Measurements from ENCODE around the gene SH3BP2.

DNA sequence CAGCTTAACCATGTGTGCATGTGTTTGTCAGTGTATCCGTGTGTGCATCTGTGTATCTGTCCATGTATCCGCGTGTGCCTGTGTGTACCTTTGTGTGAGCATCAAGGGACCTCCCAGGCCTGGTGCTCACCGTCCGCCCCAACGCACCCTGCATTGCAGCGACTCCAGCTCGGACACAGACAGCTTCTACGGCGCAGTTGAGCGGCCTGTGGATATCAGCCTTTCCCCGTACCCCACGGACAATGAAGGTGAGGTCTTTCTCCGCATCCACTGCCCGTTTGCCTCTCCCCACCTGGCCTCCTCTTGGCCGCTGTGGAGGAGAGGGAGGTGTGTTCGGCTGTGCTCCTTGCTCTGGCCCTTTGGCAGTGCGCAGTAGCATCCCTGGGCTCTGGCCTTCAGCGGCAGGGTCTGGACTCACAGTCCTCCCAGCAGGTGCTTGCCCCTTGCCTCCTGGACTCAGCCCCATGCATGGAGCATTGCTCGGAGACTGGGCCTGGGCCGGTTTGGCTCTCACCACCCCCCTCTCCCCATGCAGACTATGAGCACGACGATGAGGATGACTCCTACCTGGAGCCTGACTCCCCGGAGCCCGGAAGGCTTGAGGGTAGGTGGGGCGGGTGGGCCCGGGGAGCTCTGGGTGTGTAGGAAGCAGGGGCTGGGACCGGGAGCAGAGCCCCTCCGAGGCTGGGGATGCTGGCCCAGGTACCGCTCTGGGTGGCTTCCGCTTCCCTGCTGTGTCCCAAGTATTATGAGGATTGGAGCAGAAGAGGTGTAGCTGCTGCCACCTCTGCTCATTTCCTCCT is 34.4 kb downstream of the SH3BP2 start:
- TF ChIP-seq, protein P1, sequence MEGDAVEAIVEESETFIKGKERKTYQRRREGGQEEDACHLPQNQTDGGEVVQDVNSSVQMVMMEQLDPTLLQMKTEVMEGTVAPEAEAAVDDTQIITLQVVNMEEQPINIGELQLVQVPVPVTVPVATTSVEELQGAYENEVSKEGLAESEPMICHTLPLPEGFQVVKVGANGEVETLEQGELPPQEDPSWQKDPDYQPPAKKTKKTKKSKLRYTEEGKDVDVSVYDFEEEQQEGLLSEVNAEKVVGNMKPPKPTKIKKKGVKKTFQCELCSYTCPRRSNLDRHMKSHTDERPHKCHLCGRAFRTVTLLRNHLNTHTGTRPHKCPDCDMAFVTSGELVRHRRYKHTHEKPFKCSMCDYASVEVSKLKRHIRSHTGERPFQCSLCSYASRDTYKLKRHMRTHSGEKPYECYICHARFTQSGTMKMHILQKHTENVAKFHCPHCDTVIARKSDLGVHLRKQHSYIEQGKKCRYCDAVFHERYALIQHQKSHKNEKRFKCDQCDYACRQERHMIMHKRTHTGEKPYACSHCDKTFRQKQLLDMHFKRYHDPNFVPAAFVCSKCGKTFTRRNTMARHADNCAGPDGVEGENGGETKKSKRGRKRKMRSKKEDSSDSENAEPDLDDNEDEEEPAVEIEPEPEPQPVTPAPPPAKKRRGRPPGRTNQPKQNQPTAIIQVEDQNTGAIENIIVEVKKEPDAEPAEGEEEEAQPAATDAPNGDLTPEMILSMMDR (IDR thresholded peaks at IDR 0.05 in 8 of 11, conservative IDR thresholded peaks at IDR 0.05 in 3 of 11) = no peak
- no peak for TF ChIP-seq POLR2A (IDR thresholded peaks at IDR 0.05)
